HG03139 (cell line): ENCODE results near the gene ESRRG.

Source experiments
- ATAC-seq: cut with Tn5 transposase; IDR thresholded peaks from one replicate; pipeline ENCODE4 v1.9.1; 2021; ENCODE audit not compliant: unreplicated experiment

Gene ESRRG

DNA sequence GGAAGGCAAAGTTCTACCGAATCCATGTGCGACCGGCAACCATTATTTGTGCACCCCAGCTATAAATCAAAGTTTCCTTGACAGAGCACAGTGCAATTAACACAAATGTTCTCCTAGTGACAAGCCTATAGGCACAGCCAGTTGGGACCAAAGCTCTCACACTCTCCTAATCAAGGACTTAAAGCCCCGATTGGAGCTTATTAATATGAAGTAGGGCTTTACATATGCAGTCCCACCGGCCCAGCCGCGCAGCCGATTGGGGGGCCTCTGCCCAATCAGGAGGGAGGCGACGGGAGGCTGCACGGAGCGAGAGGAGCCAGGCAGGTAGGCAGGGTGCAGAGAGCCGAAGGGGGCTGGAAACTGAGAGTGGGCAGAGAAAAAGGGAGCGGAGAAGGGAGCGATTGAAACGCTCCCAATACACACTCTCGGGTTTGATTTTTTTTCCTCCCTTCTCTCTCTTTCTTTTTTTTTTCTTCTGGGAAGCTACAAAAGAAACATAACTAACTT, at the start of gene ESRRG:
Gene ESRRG, minus strand, starts transcription at position 156 of the 507 bp plus-strand sequence. Its CDS starts 130 bp downstream, at position 26.
- ATAC-seq: no peak

DNA sequence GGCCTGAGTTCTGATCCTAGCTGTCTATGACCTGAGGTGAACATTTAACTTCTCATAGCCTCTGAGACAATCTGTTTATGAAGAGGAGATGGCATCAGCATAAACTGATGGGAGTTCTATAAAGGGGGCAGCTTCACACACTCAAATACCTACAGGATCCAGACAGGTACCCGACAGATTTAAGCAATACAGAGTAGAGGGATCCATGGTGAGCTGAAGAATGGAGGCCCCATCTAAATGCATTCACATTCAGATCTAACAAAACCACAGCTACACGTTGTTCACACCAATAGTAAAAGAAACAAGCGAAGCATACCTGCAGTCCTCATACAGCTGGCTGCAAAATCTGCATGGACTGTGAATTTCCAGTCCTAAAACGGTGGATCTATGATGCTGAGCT, 48.7 kb upstream of the ESRRG start:
- ATAC-seq: no peak

DNA sequence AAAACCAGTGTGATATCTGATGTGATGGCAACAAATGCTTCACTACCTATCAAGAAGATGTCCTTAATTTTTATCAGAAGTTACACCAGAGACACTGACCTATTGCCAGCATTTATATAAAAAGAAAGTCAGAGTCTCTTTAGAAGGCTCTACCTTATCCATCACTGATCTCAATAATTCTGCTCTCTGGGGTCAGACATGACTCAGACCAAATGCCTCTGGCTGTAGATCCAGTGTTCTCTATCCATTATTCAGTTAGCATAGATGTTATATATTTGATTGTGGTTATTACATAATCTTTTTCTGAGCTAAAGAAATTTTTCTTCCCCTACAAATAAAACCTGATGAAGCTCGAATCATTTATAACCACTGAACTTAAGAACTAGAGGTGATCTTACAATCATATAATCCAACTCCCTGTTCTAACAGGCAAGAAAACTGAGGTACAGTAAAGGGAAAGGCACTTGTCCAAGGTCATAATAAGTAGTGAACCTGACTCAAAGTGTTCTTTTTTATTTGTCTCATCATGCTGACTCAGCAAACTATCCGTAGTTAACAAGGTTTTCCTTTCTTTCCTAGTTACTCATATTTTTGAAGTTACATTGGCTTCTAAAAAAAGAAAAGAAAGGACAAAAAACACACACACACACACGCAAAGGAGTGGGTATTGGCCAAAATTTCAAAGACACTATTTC, 43.6 kb upstream of the ESRRG start:
- no peak for ATAC-seq

DNA sequence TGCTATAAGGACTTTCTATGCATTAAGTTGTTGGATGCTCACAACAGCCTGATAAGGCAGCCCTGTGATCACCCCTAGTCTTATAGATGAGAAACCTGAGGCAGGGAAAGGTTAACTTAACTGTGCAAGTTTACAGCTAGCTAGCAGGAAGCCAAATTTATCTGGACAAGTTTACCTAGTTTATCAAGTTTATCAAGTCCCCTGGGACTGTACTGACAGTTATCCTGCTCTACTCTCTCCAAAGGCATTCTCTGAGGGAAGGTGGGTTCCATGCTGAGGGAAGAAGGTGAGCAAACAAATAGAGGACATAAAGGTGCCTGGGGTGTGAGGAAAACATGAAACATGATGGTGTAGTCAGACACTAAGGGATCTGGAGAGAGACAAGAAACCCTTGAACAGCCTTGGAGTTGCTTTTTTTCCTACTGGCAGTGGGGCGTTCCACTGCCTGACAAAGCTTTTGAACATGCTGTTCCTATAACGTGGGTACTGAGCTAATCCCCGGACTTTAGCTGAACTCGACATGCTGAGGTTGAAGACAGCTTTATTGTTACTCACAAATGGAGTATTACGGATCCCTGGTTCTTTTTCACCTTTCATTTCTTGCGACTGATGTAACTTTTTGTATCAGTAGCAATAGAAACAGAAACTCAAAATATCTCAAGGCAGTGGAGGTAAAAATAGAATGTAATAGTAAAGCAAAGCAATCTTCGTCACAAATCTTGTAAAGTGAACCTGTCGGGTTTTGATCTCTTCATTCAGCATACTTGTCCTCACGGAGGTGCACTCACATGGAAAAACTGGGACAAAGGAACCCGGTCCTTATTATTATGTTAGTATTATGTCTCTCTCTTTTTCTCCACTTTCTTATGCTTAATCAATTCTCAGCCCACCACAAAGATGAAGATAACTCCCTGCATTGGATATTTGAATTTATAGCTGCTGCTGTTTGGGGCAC, 42.4 kb upstream of the ESRRG start:
- no peak for ATAC-seq

DNA sequence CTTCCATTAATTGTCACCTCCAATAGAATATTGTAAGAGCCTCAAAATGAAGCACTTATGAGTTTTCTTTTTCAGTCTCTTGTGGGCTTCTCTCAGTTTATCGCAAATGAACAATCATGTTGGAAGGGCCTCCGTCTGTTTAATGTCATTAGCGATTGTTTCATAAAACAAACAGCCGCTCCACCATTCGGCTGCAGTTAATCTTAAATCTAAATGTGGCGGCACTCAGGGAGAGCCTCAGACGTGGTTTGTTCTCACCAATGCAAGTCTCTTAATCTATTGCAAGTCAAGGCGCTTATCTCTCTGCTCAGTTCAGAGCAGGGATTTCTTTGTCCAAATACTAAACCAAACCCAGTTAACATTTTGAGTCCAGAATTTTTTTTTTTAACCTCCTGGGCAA, 34.9 kb upstream of the ESRRG start:
- ATAC-seq: no peak

DNA sequence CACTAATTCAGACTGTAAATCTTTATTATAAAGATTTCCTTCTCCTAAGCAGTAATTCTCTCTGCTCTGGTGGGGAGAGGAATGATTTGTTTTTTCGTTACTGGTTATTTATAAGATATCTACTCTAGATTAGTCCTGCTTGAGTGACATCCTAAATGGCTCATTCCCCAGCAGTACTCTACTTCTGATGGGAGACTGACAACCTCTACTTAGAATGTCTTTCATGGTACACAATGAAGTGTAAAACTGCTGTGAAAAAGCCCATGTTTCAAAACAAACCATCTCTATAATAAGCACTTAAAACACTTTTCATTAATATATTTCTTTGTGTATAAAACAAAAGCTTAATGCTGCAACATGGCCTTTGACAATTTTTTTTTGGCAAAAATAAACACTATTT, 33.9 kb upstream of the ESRRG start:
- no peak for ATAC-seq

DNA sequence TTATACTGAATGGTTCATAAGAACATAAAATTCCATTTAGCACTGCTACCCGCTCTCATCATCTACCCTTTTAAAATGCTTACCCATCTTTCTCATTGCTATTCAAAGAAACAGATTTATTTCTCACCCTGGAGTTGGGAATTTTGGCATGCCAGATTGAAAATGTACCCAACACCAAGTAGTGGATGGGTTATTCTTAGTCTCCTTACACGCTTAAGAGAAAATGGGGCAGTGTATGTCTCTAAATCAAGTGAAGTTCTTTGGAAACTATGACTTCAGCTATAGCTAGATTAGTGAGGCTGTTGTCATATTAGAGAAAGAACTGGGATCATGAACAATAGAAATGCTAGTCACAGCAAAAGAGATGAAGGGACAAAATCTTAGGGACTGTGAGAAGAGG, 27.7 kb upstream of the ESRRG start:
- no peak for ATAC-seq

DNA sequence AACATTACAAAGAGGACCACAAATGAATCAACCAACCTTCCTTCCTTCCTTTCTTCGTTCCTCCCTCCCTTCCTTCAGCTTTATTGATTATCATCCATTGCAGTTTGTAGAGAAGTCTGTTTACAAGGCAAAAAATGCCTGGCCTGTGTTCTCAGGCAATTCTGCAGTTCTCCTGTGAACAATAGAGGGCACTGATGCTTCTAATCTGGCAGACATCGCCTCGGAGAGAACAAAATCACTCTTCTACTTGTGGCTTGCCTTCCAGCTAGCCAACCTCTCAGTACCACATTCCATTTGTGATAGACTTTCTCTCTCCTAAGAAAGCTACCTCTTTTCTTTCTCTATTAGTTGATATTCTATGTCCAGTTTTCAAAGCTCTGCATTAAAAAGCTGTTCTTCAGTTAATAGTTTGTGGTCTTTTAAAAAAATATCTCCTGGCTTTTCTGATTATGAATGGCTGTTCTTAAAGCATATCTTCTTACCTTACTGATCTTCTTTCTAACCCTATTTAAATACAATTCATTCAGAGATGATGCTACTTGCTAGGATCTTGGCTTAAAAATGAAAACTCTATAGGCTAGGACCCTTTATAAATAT, 26.9 kb upstream of the ESRRG start:
- ATAC-seq: no peak

DNA sequence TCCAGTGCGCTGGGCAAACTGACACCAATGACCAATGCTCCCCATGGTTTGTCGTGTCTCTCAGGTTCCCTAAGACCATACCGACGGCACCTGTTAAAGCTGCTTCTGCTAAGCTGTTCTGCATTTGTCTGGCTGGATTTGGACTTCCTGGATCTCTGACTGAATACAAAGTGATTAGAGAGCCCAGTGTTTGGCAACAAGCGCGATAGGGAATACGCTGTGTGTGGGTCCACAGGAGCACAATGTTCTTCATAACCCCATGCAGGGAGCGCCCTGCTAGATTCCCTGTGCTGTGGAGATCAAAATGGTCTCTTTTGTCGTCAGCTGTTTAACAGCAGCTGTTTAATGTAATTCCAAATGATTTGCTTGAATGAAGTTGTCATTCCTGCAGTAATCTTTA, 26.0 kb upstream of the ESRRG start:
- ATAC-seq: no peak

DNA sequence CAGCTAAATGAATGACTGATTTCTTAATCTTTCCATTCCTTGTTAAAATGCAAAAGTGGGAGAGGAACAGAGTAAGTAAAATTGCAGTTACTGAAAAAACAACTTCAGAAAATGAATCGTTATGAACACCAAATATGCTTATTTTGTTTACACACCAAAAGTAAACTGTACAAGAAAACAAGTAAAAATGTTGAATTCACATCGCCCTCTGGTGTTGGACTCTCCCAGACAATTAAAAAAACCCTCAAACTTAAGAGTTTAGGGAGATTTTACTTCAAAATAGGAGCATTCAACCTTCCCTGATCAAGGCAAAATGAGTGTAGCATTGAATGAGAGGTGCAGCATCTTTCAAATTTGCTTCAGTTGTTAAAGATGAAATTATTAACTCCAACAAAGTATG, 19.4 kb upstream of the ESRRG start:
- no peak for ATAC-seq

DNA sequence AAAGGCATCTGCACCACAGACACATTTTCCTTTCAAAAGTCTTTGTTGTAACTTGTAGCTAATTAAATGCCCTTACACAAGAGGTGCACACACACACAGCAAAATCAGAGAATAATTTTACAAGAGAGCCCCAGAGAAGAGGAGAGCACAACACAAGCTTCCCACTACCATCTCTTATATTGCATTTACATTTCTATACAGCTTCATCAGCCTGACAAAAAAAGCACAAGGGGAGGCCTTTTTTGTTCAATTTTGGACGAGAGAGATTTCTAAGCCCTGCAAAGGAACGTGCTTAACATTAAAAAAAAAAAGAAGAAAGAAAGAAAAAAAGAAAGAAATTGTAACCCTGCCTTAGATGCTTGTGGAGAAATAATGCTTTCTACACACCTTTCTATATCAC, 17.1 kb upstream of the ESRRG start:
- ATAC-seq: no peak

DNA sequence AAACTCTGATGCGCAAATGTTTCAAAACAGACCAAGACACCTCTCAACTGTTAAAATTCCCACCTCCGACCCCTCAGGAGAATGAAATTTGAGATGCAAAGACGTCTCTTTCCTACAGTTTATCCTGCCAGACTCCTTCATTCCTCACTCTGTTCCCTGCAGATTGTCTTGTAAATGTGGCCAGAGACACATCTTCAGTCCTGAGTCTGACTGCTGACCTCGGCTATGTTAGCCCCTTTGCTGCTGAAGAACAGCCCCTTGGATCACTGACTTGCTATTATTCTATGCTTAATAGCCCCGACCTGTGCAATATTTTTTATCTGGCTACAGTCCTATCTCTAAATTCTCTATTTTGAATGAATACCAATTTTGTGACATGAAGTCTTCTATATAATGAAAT, 16.6 kb upstream of the ESRRG start:
- no peak for ATAC-seq

DNA sequence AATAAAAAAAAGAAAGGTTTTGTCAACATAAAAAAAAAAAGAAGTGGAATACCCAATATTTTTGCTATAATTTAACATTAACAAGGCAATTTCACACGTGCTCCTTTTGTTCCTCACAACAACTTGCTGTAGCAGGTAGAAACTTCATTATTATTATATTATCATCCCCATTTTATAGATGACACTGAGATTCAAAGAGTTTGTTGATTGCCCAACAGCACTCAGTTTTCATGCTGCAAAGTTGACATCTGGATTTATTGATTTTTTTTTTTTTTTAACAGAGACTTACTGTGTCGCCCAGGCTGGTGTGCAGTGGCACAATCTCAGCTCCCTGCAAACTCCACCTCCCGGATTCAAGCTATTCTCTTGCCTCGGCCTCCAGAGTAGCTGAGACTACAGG, 8.9 kb upstream of the ESRRG start:
- ATAC-seq: no peak

DNA sequence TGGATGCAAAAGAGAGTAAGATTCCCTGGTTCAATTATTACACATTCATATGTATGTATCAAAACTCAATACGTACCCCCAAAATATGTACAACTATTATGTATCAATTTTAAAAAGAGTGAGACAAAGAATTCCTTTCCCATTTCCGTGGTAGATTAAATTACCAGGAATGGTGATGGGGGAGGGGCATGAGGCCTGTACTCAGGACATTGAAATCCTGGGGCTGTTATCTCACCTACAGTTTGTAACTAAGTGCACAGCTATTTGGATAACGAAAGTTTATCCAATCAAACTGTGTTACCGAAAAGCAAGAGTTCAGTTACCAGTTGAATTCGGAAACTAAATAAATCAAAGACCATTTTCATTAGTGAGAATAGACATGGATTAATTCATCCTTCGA, 8.3 kb upstream of the ESRRG start:
- no peak for ATAC-seq

DNA sequence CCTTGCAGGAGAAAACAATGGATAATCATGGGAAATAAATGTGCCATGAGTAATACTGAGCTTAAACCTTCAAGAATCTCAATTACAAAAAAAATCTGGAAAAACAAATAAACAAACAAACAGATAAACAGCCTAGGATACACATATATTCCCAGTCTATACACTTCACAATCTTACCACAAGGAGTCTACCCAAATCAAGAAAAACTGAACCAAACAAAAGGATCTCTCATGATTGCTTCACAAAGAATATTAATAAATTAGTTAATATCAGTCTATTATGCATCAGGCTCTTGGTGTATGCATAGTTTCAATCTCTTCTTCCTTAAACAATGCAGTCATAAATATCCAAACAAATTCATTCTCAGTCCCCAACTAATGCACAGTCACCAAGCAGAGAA, 3.2 kb upstream of the ESRRG start:
- ATAC-seq: no peak

DNA sequence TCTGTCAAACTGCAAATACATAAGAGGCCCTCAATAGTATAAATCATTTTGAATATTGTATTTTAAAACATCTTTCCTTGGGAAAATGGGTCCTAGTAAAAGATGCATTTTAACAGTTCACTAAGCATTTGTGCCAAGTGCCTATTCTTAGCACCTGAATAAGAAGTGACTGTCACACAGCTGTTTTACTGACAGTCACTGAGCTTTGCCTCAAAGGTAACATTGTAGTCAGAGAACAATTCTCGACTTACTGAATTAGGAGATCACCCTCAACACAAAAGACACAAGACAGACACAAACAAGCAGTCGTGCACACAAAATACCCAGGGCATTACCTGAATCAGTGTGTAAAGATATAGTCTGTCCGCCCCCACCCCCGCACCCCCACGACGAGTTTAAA, 408 bp downstream of the ESRRG start:
- no peak for ATAC-seq

DNA sequence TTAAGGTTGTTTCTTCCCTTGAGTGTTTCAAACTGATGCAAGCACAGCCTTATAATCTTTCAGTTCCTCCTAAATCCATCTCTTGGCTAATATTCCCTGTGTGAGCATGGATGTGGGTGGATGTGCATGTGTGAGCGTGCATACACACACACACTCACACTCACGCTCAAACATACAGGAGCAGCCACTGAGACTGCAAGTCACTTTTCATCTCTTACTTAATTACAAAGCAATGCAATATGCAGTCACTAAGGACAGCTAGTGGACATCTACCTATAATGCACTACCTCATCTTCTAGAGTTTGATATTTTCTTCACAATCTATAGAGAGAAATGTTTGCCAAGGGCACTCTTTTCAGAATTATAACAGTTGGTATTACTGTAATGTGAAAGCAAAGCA, 1.4 kb downstream of the ESRRG start:
- ATAC-seq: no peak

DNA sequence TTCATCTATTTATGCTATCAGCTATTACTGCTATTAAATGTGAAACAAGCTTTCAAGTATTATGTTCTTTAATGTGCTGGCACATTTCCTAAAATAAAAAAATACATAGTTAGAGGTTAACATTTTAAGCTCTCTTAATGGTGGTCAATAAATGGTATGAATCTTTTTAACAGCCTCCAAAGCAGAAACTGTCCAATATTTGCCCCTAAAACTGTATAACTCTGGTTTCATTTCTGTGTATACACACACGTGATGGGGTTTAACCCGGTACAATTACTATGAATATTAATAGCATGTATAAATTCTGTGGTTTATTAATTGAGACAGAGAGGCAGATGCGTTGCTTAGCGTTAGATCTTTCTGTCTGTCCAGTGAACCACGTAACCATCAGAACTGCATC, 2.2 kb downstream of the ESRRG start:
- no peak for ATAC-seq

DNA sequence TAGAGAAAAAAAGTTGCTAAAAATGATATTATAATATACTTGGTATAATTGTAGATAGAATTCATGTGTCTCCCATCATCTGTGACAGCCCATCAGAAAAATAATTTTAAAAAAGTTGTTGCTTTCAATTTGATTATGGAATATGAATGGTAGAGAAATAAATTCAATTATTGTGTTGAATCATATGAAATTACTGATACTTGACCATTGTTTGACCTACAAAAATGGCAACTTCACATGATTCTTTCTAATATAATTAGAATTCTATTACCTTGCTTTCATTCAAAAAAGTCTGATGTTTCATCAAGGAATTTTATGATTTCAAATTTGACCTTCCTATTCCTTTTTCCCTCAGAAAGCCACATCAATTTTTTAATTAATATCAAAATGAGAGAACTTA, 11.5 kb downstream of the ESRRG start:
- no peak for ATAC-seq

DNA sequence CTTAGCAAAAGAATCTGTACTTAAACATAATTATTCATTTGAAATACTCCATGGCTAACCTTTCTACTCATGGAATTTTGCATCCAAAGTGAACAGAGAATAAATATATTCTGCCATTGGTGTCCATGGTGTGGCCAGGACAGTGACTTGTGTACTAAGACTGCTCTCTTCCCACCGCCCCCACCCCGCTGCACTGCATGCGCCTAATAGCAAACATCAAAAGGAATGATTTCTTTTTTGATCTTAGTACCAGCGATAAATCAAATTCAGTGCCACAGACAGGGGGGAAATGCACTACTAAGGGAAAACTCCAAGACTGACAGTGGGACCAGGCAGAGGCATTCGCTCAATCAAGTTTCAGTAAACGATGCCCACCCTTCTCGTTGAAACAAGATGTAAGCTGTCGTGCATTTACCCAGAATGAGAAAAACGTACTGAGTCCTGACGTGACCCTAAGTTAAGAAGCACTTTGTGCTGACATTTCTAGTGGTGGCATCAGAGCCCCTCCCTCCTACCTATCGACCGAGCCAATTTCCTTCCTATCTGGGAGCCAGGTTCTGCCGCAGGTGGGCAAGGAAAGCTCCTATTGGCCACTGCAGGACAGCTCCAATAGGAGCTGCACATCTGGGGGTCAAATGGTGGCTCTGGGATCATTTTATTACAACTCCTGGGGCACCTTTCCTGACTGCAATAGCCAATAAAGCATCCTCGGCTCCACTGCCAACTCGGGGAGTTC, 12.5 kb downstream of the ESRRG start:
- ATAC-seq: no peak

DNA sequence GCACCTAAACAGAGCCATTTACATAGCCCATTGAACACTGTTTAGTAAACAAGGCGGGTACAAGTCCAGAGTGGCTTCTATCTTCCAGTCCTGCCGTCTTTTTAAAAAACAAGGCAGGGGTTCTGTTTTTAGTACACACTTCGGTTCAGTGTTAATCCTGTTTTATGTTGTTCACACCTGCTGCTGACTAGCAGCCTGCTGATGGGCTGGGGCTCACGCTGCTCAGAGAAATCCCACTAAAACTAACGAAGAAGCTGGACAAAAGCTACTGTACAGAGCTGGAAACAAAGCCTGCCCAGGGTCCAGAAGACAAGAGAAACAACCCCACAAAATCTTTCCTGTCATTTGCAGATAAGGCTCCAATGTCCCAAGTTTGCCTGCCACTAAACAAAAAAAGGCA, 13.2 kb downstream of the ESRRG start:
- ATAC-seq: no peak
